Right lobe of liver (tissue), 6 donors: ENCODE measurements around the gene DENND1B. TPM values are rescaled to one million over a fixed set of nuclear protein-coding genes. Genes with fewer than 3 reads are reported as not detected.

Experiments used
- ATAC-seq, 4 donors: fragments of 200-7000 bp; cut with Tn5 transposase; one replicate each; pipeline ENCODE4 v1.9.1; 2020; ENCODE audit warnings: mild to moderate bottlenecking in 4 of 4, moderate library complexity in 4 of 4
- DNase-seq, 3 donors: peaks; one replicate each; pipeline ENCODE4 v3.0.0-alpha.2; 2020
- H3K27ac ChIP-seq, 3 donors: fragments of 200-600 bp; one replicate each; pipeline ENCODE4 v1.8.0; 2022
- H3K27me3 ChIP-seq, 2 donors: fragments of 200-600 bp; one replicate each; pipeline ENCODE4 v1.8.0; 2022
- H3K36me3 ChIP-seq, 4 donors: fragments of 200-600 bp; sonication (generic) in 1 of 4; one replicate each; pipeline versions ENCODE4 v1.5.1 to v1.8.0; 2017 to 2022; ENCODE audit warnings: control low read depth in 1 of 4
- H3K4me1 ChIP-seq, 4 donors: fragments of 200-600 bp; sonication (generic) in 1 of 4; one replicate each; pipeline versions ENCODE4 v1.5.1 to v1.8.0; 2017 to 2022; ENCODE audit warnings: control low read depth in 1 of 4
- H3K4me3 ChIP-seq, 3 donors: fragments of 200-600 bp; one replicate each; pipeline ENCODE4 v1.8.0; 2022
- H3K9me3 ChIP-seq, 4 donors: fragments of 200-600 bp; sonication (generic) in 1 of 4; one replicate each; pipeline versions ENCODE4 v1.5.1 to v1.8.0; 2017 to 2022; ENCODE audit warnings: control low read depth in 1 of 4
- POLR2A ChIP-seq: fragments of 450-650 bp; IDR thresholded peaks from one replicate; pipeline ENCODE4 v1.6.1; 2017; ENCODE audit warnings: antibody characterized with exemption, mild to moderate bottlenecking
- WGBS: methylation state at CpG from one replicate; pipeline ENCODE4 v1.1.6; 2018; ENCODE audit warnings: low coverage, low lambda C conversion rate; ENCODE audit not compliant: insufficient coverage; ENCODE audit errors: missing lambda C conversion rate; 5-methylcytosine and 5-hydroxymethylcytosine counted together
- intact Hi-C, 2 donors: fragments of 100-400 bp; cut with DNase I; formaldehyde crosslinking; loops; one replicate each; pipeline versions ENCODE4 v1.11.2 to v1.14.1; 2022
- total RNA-seq, 6 experiments: library from RNA; depleted of rRNA in 2 of 6; stranded (reverse); fragments of >200 nt in 2 of 6; fragmentation: NEBNext Ultra II Directional in 3 of 6; extraction: Animal tissue kit (Norgen Biotek cat#: 25700) in 3 of 6; gene quantifications; one replicate each; pipeline versions ENCODE4 v1.1.0 to v1.2.4, GENCODE V29; 2016 to 2023
- TF ChIP-seq, protein P1 (sequence below), 4 donors: fragments of 200-600 bp in 3 of 4; fragments of 450-650 bp in 1 of 4; IDR thresholded peaks; one replicate each; pipeline versions ENCODE4 v1.5.1 to v1.8.0; 2016 to 2022; ENCODE audit warnings: antibody characterized with exemption in 4 of 4, mild to moderate bottlenecking in 2 of 4
- donor health status: DM: no; HTN: yes; CAD: no.
- donor health status: DM: no; HTN: no; CAD: no.
- donor health status: DM: no; HTN: no; CAD: no.
- donor health status: DM: no; HTN: yes; CAD: no.
- donor health status: DM: no; HTN: yes; CAD: no.

Gene DENND1B
- total RNA-seq, 6 experiments from 2014 or later: 6.4 to 8.9 (median 7.3) TPM

DNA sequence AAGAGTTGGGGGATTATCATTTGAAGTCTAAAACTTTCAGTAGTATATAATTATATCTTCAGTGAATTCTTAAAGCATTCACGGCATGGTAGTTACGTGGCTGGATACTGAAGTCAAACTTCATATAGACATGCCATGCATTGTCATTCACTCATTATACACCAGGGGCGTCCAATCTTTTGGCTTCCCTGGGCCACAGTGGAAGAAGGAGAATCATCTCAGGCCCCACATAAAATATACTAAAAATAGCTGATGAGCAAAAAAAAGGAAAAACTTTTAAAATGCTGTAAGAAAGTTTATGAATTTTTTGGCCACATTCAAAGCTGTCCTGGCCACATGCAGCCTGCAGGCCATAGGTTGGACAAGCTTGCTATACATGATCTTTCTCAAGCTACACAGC lies 43.8 kb downstream of the DENND1B start:
- no peaks in the 10 kb centered on the region for H3K9me3 ChIP-seq
- no peak overlapping the region for H3K27ac ChIP-seq
- TF ChIP-seq POLR2A: no peak
- TF ChIP-seq, protein P1, sequence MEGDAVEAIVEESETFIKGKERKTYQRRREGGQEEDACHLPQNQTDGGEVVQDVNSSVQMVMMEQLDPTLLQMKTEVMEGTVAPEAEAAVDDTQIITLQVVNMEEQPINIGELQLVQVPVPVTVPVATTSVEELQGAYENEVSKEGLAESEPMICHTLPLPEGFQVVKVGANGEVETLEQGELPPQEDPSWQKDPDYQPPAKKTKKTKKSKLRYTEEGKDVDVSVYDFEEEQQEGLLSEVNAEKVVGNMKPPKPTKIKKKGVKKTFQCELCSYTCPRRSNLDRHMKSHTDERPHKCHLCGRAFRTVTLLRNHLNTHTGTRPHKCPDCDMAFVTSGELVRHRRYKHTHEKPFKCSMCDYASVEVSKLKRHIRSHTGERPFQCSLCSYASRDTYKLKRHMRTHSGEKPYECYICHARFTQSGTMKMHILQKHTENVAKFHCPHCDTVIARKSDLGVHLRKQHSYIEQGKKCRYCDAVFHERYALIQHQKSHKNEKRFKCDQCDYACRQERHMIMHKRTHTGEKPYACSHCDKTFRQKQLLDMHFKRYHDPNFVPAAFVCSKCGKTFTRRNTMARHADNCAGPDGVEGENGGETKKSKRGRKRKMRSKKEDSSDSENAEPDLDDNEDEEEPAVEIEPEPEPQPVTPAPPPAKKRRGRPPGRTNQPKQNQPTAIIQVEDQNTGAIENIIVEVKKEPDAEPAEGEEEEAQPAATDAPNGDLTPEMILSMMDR (IDR thresholded peaks at IDR 0.05): no peak
- intact Hi-C loops: no loop called here
- no peak overlapping the region for H3K4me3 ChIP-seq
- no peak for DNase-seq
- H3K4me1 ChIP-seq: no peaks in the 10 kb centered on the region
- no peaks in the 10 kb centered on the region for H3K36me3 ChIP-seq
- no peak for ATAC-seq
- no peaks in the 10 kb centered on the region for H3K27me3 ChIP-seq
- WGBS: 100% methylated on average over 3 of the region's 3 CpGs

DNA sequence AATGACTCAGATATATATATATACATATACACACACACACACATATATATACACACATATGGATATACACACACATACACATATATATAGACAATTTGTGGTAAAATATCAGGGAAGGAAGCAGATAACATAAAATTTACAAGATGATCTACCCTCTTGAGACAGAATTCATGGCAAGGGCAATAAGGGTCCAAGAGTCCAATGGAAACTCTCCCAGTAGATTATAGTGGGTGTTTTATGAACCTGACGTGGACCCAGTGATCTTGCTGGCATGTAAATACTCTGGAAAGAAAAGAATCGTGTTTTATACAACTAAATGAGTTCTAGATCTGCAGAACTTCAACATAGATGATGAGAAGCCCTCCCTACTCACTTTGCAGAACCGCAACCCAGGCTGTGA lies 49.3 kb downstream of the DENND1B start:
- peaks cover 0 to 3% (median 0%) of the 10 kb centered on the region in 4 donors for H3K36me3 ChIP-seq
- H3K9me3 ChIP-seq: peaks cover 0 to 11% (median 1%) of the 10 kb centered on the region in 4 donors
- DNase-seq (no peak), ATAC-seq (no peak)
- intact Hi-C loops: no loop called here
- H3K27me3 ChIP-seq: no peaks in the 10 kb centered on the region
- no peak overlapping the region for H3K4me3 ChIP-seq
- H3K27ac ChIP-seq: no peak overlapping the region
- H3K4me1 ChIP-seq: no peaks in the 10 kb centered on the region
- TF ChIP-seq POLR2A: no peak
- TF ChIP-seq, protein P1 (IDR thresholded peaks at IDR 0.05): no peak
- WGBS: 93% methylated on average over 2 of the region's 3 CpGs

DNA sequence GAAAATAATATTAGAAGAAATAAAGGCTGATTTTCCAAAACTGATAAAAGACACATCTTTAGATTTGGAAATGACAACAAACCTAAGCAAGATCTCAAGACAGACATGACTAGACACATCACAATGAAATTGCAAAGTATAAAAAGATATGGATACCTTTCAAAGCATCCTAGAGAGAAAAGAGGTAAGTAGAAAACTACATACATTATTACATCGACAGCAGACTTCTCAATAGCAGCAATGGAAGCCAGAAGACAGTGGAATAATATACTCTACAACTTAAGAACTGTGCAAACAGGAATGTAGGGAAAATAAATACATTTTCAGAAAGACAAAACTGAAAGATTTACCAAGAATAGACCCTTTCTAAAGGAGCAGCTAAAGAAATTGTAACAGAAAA lies 50.2 kb downstream of the DENND1B start:
- Histone ChIP-seq H3K4me1 (no peaks in the 10 kb centered on the region), H3K4me3 (no peak overlapping the region), H3K27ac (no peak overlapping the region), H3K36me3 (peaks cover 0 to 3% (median 0%) of the 10 kb centered on the region in 4 donors), H3K27me3 (no peaks in the 10 kb centered on the region), H3K9me3 (peaks cover 0 to 11% (median 1%) of the 10 kb centered on the region in 4 donors)
- WGBS: 86% methylated on average over 1 of the region's 1 CpG
- TF ChIP-seq, protein P1 (IDR thresholded peaks at IDR 0.05): no peak
- no peak for TF ChIP-seq POLR2A
- intact Hi-C loops: no loop called here
- DNase-seq: no peak
- no peak for ATAC-seq

DNA sequence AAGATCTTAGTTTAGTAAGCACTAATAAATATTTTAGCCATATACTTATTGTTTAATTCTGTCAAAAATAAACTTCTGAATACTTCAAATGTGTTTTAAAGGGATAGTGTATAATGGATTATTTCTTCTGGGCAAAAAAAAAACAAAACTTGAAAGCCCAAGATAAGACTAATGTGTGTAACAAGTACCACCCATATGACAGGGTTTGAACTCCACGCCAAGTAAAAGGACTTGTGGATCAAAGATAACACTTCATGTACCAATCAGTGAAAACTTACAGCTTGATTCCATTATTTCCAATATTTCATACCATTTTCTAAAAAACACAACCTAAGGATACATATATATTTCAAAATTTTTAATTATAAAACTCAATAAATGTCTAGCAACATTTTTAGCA lies 59.5 kb downstream of the DENND1B start:
- no peak for DNase-seq
- no peaks in the 10 kb centered on the region for H3K36me3 ChIP-seq
- no peak overlapping the region for H3K27ac ChIP-seq
- no peaks in the 10 kb centered on the region for H3K9me3 ChIP-seq
- no peak overlapping the region for H3K4me3 ChIP-seq
- WGBS: 0% methylated on average over 1 of the region's 1 CpG
- no peaks in the 10 kb centered on the region for H3K4me1 ChIP-seq
- no peaks in the 10 kb centered on the region for H3K27me3 ChIP-seq
- no peak for TF ChIP-seq POLR2A
- TF ChIP-seq, protein P1 (IDR thresholded peaks at IDR 0.05): no peak
- intact Hi-C loops: no loop called here
- no peak for ATAC-seq

DNA sequence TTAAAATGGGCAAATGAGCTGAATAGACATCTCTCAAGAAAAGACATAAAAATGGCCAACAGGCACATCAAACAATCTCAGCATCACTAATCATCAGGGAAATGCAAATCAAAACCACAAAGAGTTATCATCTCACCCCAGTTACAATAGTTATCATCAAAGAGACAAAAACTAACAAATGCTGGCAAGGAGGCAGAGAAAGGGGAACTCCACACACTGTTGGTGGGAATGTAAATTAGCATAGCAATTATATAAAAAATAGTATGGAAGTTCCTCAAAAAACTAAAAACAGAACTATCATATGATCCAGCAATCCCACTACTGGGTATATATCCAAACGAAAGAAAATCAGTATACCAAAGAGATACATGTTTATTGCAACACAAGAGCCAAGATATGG lies 68.7 kb downstream of the DENND1B start:
- no peak for ATAC-seq
- WGBS: 82% methylated on average over 1 of the region's 1 CpG
- no peak for TF ChIP-seq POLR2A
- TF ChIP-seq, protein P1 (IDR thresholded peaks at IDR 0.05): no peak

More for the DNA sequence above, 68.7 kb downstream of the DENND1B start:
- H3K4me1 ChIP-seq: no peaks in the 10 kb centered on the region
- H3K27ac ChIP-seq: no peak overlapping the region
- H3K4me3 ChIP-seq: no peak overlapping the region
- no peak for DNase-seq
- H3K9me3 ChIP-seq: no peaks in the 10 kb centered on the region
- no peaks in the 10 kb centered on the region for H3K27me3 ChIP-seq
- no peaks in the 10 kb centered on the region for H3K36me3 ChIP-seq
- intact Hi-C loops: no loop called here
